CD4-positive, CD25-positive, alpha-beta regulatory T cell (primary cell): ENCODE data around the gene CEMIP2. TPM values are rescaled to one million over a fixed set of nuclear protein-coding genes. Genes with fewer than 3 reads are reported as not detected.

ENCODE experiments used
- ATAC-seq, 2 donors: fragments of 150-1000 bp; cut with Tn5 transposase; one replicate each; pipeline ENCODE4 v1.10.0; 2021; ENCODE audit warnings: low read depth in 2 of 2, moderate number of reproducible peaks in 2 of 2, moderate library complexity in 1 of 2
- DNase-seq, 3 donors: peaks; one replicate each; pipeline versions ENCODE4 v3.0.0 to v3.0.0-alpha.2; 2012 to 2022; ENCODE audit warnings: mixed read lengths in 1 of 3
- H3K27ac ChIP-seq: one replicate; pipeline ENCODE4 v1.7.0; 2013; ENCODE audit warnings: mild to moderate bottlenecking, low read length; ENCODE audit not compliant: insufficient read depth, poor library complexity, severe bottlenecking
- H3K27me3 ChIP-seq: one replicate; pipeline ENCODE4 v1.7.0; 2013; ENCODE audit warnings: low read length; ENCODE audit not compliant: control insufficient read depth, insufficient read depth
- H3K36me3 ChIP-seq: one replicate; pipeline ENCODE4 v1.7.0; 2013; ENCODE audit warnings: mild to moderate bottlenecking, low read length, moderate library complexity; ENCODE audit not compliant: control insufficient read depth, insufficient read depth
- H3K4me1 ChIP-seq: 2 replicates; pipeline ENCODE4 v1.7.0; 2013; ENCODE audit warnings: mild to moderate bottlenecking, low read length; ENCODE audit not compliant: insufficient read depth, control insufficient read depth, poor library complexity, severe bottlenecking
- H3K4me3 ChIP-seq: one replicate; pipeline ENCODE4 v1.7.0; 2013; ENCODE audit warnings: low read depth, mild to moderate bottlenecking, low read length, moderate library complexity
- H3K9me3 ChIP-seq, 2 experiments: 1 replicate in 1 of 2; 2 replicates in 1 of 2; pipeline ENCODE4 v1.7.0; 2013; ENCODE audit warnings: low read length in 2 of 2, mild to moderate bottlenecking in 1 of 2, moderate library complexity in 1 of 2; ENCODE audit not compliant: control insufficient read depth in 2 of 2
- H3K27ac Mint-ChIP-seq, 3 donors: one replicate each; pipeline ENCODE4 v1.8.0; 2020 to 2022; ENCODE audit warnings: mild to moderate bottlenecking in 3 of 3, mixed read lengths in 3 of 3, moderate library complexity in 2 of 3
- H3K27me3 Mint-ChIP-seq: one replicate; pipeline ENCODE4 v1.8.0; 2022; ENCODE audit warnings: mild to moderate bottlenecking, mixed read lengths
- H3K36me3 Mint-ChIP-seq: one replicate; pipeline ENCODE4 v1.8.0; 2020; ENCODE audit warnings: mixed read lengths
- H3K4me1 Mint-ChIP-seq, 4 donors: one replicate each; pipeline ENCODE4 v1.8.0; 2020 to 2022; ENCODE audit warnings: mixed read lengths in 4 of 4, mild to moderate bottlenecking in 1 of 4
- H3K4me3 Mint-ChIP-seq, 4 donors: one replicate each; pipeline ENCODE4 v1.8.0; 2020 to 2022; ENCODE audit warnings: mild to moderate bottlenecking in 4 of 4, mixed read lengths in 4 of 4, moderate library complexity in 3 of 4
- H3K9me3 Mint-ChIP-seq, 7 donors: one replicate each; pipeline ENCODE4 v1.8.0; 2020 to 2022; ENCODE audit warnings: mixed read lengths in 7 of 7, mild to moderate bottlenecking in 3 of 7, moderate library complexity in 2 of 7
- polyA plus RNA-seq, 4 donors: library from polyadenylated mRNA; unstranded; fragments of 300-500 nt; fragmentation: Illumina TruSeq; gene quantifications; one replicate each; pipeline ENCODE4 v1.2.3, GENCODE V29; 2021
- total RNA-seq: library from RNA; stranded (reverse); gene quantifications from one replicate; pipeline ENCODE4 v1.2.3, GENCODE V29; 2022

Gene CEMIP2
- total and polyA plus RNA-seq, 5 donors from 2014 or later = 25.8 to 407 (median 28.4) TPM

DNA sequence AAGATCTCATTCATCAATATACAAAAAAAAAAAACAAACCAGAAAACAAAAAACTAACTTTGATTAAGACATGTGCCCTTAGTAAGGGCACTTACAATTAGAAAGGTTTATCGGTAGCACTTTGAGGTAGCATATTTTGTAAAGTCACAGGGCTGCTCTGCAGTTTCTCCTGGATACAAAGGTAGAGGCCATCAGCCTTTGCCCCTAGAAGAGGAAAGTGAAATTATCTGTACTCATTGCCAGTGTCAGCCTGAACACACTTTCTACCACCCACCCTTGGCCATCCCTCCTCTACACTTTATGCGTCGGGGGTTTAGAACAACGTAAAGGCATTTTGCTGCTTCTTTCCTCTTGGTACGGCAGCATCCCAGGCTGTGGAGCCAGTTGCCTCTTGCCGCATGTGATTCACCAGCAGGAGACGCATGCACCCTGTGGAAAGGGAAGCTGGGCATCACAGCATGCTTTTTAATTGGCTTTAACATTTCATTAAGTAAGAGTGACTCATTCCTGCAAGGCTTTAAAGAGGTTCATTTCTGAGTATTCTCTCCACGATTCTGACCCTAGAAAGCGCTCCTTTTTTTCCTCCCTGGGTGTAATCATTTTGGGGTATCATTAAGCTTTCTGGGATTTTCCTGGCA is 84.6 kb downstream of the CEMIP2 start:
- H3K4me3 Mint-ChIP-seq = peak overlapping the region; percentile 9 to 50 (median 30)
- Histone ChIP-seq H3K36me3 (peaks cover 20% of the 10 kb centered on the region), H3K9me3 (no peaks in the 10 kb centered on the region), H3K27ac (no peak overlapping the region), H3K27me3 (no peaks in the 10 kb centered on the region), H3K4me3 (no peak overlapping the region), H3K4me1 (peaks cover 36% of the 10 kb centered on the region)
- peaks cover 49% of the 10 kb centered on the region for H3K36me3 Mint-ChIP-seq
- H3K27me3 Mint-ChIP-seq = no peaks in the 10 kb centered on the region
- DNase-seq (no peak), ATAC-seq (no peak)
- peaks cover 34 to 58% (median 43%) of the 10 kb centered on the region in 4 donors for H3K4me1 Mint-ChIP-seq
- no peaks in the 10 kb centered on the region for H3K9me3 Mint-ChIP-seq
- H3K27ac Mint-ChIP-seq = peak overlapping the region; percentile 11 to 47 (median 28)

DNA sequence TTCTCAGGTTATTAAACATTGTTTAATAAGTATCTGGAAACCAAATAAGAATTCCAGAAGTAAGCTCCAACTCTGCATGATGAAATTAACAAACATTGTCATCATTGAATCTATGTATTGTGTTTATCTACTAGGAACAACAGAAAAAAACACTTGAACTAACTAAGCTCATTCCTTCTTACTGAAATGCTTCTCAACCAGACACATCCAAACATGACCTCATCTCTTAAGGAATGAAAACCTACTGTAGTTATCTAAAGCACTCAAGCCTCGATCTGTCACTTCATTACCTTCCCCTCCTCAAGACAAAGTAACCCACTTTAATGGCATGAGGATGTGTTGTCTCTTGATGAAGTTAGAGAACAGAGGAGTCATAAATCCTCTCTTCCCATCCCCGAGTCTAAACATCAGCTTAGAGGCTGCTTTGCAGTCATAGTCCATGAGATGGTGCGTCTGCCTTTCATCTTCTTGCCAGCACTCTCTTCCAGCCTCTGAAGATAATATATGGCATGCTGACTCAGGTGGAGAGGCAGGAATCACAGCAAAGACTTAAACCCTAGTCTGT is 86.5 kb downstream of the CEMIP2 start:
- DNase-seq = no peak
- no peak for ATAC-seq
- peaks cover 42% of the 10 kb centered on the region for H3K36me3 Mint-ChIP-seq
- no peaks in the 10 kb centered on the region for H3K9me3 Mint-ChIP-seq
- Histone ChIP-seq H3K27ac (no peak overlapping the region), H3K4me1 (peaks cover 34% of the 10 kb centered on the region), H3K9me3 (no peaks in the 10 kb centered on the region), H3K27me3 (no peaks in the 10 kb centered on the region), H3K36me3 (peaks cover 11% of the 10 kb centered on the region), H3K4me3 (no peak overlapping the region)
- H3K4me3 Mint-ChIP-seq = no peak overlapping the region
- no peaks in the 10 kb centered on the region for H3K27me3 Mint-ChIP-seq
- H3K4me1 Mint-ChIP-seq = peaks cover 38 to 53% (median 45%) of the 10 kb centered on the region in 4 donors
- peak overlapping the region in 2 of 3 donors; percentile 39 to 42 for H3K27ac Mint-ChIP-seq

DNA sequence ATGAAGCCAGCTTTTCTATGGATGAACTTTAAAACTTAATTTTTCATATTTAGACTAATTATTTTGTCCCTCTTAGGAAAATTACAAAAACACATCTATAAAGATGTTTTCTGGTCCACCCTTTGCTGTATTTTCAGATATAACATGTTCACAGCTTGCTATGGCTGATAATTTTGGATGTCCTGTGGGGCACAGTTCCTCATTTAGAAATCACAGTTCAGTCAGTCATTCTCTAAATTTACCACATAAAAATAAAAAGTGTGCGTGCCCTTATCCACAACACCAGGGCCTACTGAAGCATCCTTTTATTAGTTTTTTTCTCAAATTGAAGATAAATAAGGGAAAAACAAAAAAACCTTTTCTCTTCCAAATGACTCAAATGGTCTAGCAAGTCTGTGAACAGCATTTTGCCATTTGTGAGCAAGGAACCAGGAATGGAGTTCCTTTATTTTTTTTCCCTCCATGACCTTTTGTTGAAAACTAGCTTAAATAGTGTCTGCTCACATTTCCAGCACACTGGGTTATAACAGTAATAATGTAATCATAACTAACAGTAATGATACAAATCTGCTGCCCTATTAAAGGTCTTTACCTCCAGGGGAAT is 87.1 kb downstream of the CEMIP2 start:
- Mint-ChIP-seq H3K4me3 (no peak overlapping the region), H3K27me3 (no peaks in the 10 kb centered on the region), H3K36me3 (peaks cover 42% of the 10 kb centered on the region), H3K9me3 (no peaks in the 10 kb centered on the region), H3K27ac (peak overlapping the region in 1 of 3 donors; percentile 62), H3K4me1 (peaks cover 35 to 48% (median 42%) of the 10 kb centered on the region in 4 donors)
- H3K27me3 ChIP-seq = no peaks in the 10 kb centered on the region
- H3K4me1 ChIP-seq = peaks cover 28% of the 10 kb centered on the region
- ATAC-seq = no peak
- H3K36me3 ChIP-seq = peaks cover 11% of the 10 kb centered on the region
- H3K9me3 ChIP-seq = no peaks in the 10 kb centered on the region
- H3K4me3 ChIP-seq = no peak overlapping the region
- H3K27ac ChIP-seq = no peak overlapping the region
- DNase-seq = no peak

DNA sequence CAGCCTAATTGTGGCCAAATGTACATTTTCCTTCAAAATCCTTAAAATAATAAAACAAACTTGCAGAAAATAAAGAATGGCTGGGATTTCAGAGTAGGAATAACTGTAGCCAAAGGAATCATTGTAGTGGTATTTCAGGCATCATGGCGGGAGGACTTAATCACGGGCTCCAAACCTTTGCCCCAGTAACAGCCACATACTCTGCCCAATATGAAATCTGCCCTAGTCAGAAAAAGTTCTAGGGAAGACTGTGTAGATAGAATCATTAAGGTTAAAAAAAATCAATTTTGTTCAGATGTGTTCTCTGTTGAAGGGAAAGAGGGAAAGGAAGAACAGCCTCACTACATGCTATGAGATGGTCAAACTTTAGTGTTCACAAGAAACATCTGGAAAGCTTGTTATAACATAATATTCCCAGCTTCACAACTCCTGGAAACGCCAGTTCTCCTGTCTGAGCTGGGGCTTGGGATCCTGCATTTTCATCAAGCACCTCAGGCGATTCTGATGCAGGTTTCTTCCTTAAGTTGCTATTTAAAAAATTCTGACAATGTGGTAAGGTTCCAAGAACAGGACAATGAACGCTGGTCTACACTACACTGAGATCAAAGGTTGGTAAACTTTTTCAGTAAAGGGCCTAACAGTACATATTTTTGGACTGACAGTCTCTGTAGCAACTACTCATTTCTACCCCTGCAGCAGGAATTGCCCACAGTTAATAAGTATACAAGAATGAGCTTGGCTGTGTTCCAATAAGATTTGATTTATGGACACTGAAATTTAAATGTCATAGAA is 87.9 kb downstream of the CEMIP2 start:
- H3K4me1 ChIP-seq = peaks cover 20% of the 10 kb centered on the region
- Mint-ChIP-seq H3K36me3 (peaks cover 38% of the 10 kb centered on the region), H3K27ac (peak overlapping the region in 1 of 3 donors; percentile 62), H3K9me3 (peaks cover 0 to 1% (median 0%) of the 10 kb centered on the region in 7 donors), H3K4me1 (peaks cover 27 to 40% (median 36%) of the 10 kb centered on the region in 4 donors), H3K4me3 (no peak overlapping the region), H3K27me3 (no peaks in the 10 kb centered on the region)
- H3K36me3 ChIP-seq = peaks cover 11% of the 10 kb centered on the region
- no peak for ATAC-seq
- H3K27ac ChIP-seq = no peak overlapping the region
- no peak overlapping the region for H3K4me3 ChIP-seq
- H3K27me3 ChIP-seq = no peaks in the 10 kb centered on the region
- DNase-seq = no peak
- no peaks in the 10 kb centered on the region for H3K9me3 ChIP-seq

GRCh38 chr9:71678999-71679398 is 89.3 kb downstream of the CEMIP2 start:
- ATAC-seq (no peak), DNase-seq (no peak)
- Mint-ChIP-seq H3K27ac (peak overlapping the region in 1 of 3 donors; percentile 62), H3K4me3 (no peak overlapping the region), H3K4me1 (peaks cover 19 to 30% (median 26%) of the 10 kb centered on the region in 4 donors), H3K27me3 (no peaks in the 10 kb centered on the region), H3K9me3 (peaks cover 0 to 1% (median 0%) of the 10 kb centered on the region in 7 donors), H3K36me3 (peaks cover 30% of the 10 kb centered on the region)
- Histone ChIP-seq H3K27ac (no peak overlapping the region), H3K4me3 (no peak overlapping the region), H3K27me3 (no peaks in the 10 kb centered on the region), H3K36me3 (peaks cover 8% of the 10 kb centered on the region), H3K9me3 (no peaks in the 10 kb centered on the region), H3K4me1 (peaks cover 6% of the 10 kb centered on the region)

DNA sequence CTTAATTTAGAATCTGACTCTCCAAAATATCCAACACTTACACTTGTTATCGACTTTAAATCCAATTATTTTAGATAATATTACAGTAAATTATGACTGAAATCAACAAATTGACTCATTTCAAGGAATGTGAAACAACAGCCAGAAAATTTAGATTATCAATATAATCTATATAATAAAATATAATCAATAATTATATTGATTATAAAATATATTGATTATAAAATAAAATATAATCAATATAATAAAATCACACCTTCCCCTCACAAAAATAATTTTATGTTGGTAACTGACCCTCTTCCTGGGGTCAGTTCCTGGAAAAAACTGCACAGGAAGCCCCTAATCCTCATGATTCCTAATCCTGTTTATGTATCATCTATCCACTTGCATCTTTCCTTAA is 91.1 kb downstream of the CEMIP2 start:
- Histone ChIP-seq H3K27ac (no peak overlapping the region), H3K4me3 (no peak overlapping the region), H3K9me3 (no peaks in the 10 kb centered on the region), H3K27me3 (no peaks in the 10 kb centered on the region), H3K4me1 (no peaks in the 10 kb centered on the region), H3K36me3 (peaks cover 3% of the 10 kb centered on the region)
- DNase-seq = no peak
- Mint-ChIP-seq H3K36me3 (peaks cover 26% of the 10 kb centered on the region), H3K9me3 (peaks cover 0 to 1% (median 0%) of the 10 kb centered on the region in 7 donors), H3K4me3 (no peak overlapping the region), H3K27ac (no peak overlapping the region), H3K27me3 (no peaks in the 10 kb centered on the region), H3K4me1 (peaks cover 17 to 22% (median 19%) of the 10 kb centered on the region in 4 donors)
- no peak for ATAC-seq

GRCh38 chr9:71676460-71676859 is 91.9 kb downstream of the CEMIP2 start:
- Histone ChIP-seq H3K27ac (no peak overlapping the region), H3K4me3 (no peak overlapping the region), H3K4me1 (no peaks in the 10 kb centered on the region), H3K27me3 (no peaks in the 10 kb centered on the region), H3K9me3 (no peaks in the 10 kb centered on the region), H3K36me3 (peaks cover 3% of the 10 kb centered on the region)
- Mint-ChIP-seq H3K4me1 (peaks cover 10 to 22% (median 13%) of the 10 kb centered on the region in 4 donors), H3K36me3 (peaks cover 19% of the 10 kb centered on the region), H3K27ac (no peak overlapping the region), H3K9me3 (peaks cover 0 to 1% (median 0%) of the 10 kb centered on the region in 7 donors), H3K27me3 (no peaks in the 10 kb centered on the region), H3K4me3 (no peak overlapping the region)
- DNase-seq = no peak
- ATAC-seq = no peak
